Lung (tissue), 12 donors: ENCODE data around the gene TCAIM. TPM values are rescaled to one million over a fixed set of nuclear protein-coding genes. Genes with fewer than 3 reads are reported as not detected.

Source experiments
- ATAC-seq: fragments of 200-7000 bp; cut with Tn5 transposase; one replicate; pipeline ENCODE4 v1.9.1; 2020; ENCODE audit warnings: moderate number of reproducible peaks; ENCODE audit not compliant: insufficient read depth, low FRiP score
- DNase-seq, 3 donors: peaks; one replicate each; pipeline ENCODE4 v3.0.0-alpha.2; 2013 to 2017
- H3K27ac ChIP-seq, 2 donors: one replicate each; pipeline ENCODE4 v1.5.1; 2013; ENCODE audit warnings: mild to moderate bottlenecking in 2 of 2, moderate library complexity in 2 of 2, control low read depth in 1 of 2, inconsistent platforms in 1 of 2, low read depth in 1 of 2, low read length in 1 of 2
- H3K27me3 ChIP-seq, 3 donors: one replicate each; pipeline ENCODE4 v1.5.1; 2013; ENCODE audit warnings: low read length in 2 of 3; ENCODE audit not compliant: control insufficient read depth in 3 of 3, insufficient read depth in 3 of 3
- H3K36me3 ChIP-seq, 4 donors: one replicate each; pipeline ENCODE4 v1.5.1; 2013; ENCODE audit warnings: low read length in 4 of 4, mild to moderate bottlenecking in 1 of 4, moderate library complexity in 1 of 4; ENCODE audit not compliant: control insufficient read depth in 4 of 4, insufficient read depth in 4 of 4
- H3K4me1 ChIP-seq, 5 donors: one replicate each; pipeline ENCODE4 v1.5.1; 2013; ENCODE audit warnings: low read length in 5 of 5, mild to moderate bottlenecking in 2 of 5, moderate library complexity in 1 of 5; ENCODE audit not compliant: control insufficient read depth in 5 of 5, insufficient read depth in 5 of 5
- H3K4me3 ChIP-seq: one replicate; pipeline ENCODE4 v1.5.1; 2013; ENCODE audit warnings: mild to moderate bottlenecking, control low read depth, moderate library complexity
- H3K9ac ChIP-seq, 2 donors: one replicate each; pipeline ENCODE4 v1.5.1; 2013; ENCODE audit warnings: low read length in 2 of 2, control low read depth in 1 of 2; ENCODE audit not compliant: insufficient read depth in 1 of 2
- H3K9me3 ChIP-seq, 4 donors: one replicate each; pipeline ENCODE4 v1.5.1; 2013; ENCODE audit warnings: low read length in 3 of 4, mild to moderate bottlenecking in 1 of 4, moderate library complexity in 1 of 4; ENCODE audit not compliant: control insufficient read depth in 4 of 4, insufficient read depth in 3 of 4
- WGBS, 2 donors: extraction: QIAGEN DNeasy Blood & Tissue Kit; methylation state at CpG; one replicate each; pipeline ENCODE4 v1.1.7; 2013; 5-methylcytosine and 5-hydroxymethylcytosine counted together
- polyA plus RNA-seq, 2 donors: library from polyadenylated mRNA; stranded (reverse); fragments of 200-250 nt; gene quantifications; one replicate each; pipeline ENCODE4 v1.2.1, GENCODE V29; 2013
- total RNA-seq, 2 donors: library from RNA; depleted of rRNA in 1 of 2; stranded (reverse); fragments of >200 nt in 1 of 2; gene quantifications; one replicate each; pipeline ENCODE4 v1.2.1, GENCODE V29; 2014 to 2021
- TF ChIP-seq, protein P1 (sequence below): IDR thresholded peaks from 2 replicates; pipeline ENCODE4 v1.5.1; 2012; ENCODE audit warnings: mild to moderate bottlenecking; ENCODE audit errors: control extremely low read depth, extremely low read depth
- donor health status: control.
- donor health status: control.
- donor health status: Bipolar disorder and iron deficiency.
- donor health status: healthy.
- donor health status: DM: yes; HTN: yes; CAD: no.

TCAIM gene
- total and polyA plus RNA-seq, 4 donors, result 14.4 to 42.1 (median 18.9) TPM

DNA sequence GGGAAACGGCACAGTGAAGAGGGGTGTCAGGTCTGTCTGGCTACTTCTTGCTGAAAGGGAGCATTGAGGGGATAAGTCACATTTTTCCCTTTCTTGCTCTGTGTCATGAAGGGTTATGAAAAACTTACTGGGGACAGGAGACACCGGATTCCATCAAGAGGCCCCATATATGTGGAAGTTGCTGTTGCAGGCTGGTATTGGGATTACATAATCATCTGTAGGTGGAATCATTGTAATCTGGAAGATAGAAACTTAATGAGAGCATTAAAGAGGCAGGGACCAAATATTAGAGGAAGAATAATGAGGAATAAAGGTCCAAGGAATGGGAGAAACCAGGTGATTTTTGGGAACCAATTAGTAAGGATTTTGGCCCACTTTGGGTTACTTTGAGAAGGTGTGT lies 4.2 kb upstream of the TCAIM start:
- WGBS, 2 donors, result 59 to 81% methylated on average over 2 of the region's 2 CpGs
- Histone ChIP-seq H3K36me3 (no peaks in the 10 kb centered on the region), H3K9ac (no peak overlapping the region), H3K27me3 (peaks cover 0 to 3% (median 0%) of the 10 kb centered on the region in 3 donors), H3K9me3 (no peaks in the 10 kb centered on the region), H3K4me3 (no peak overlapping the region), H3K4me1 (peaks cover 0 to 9% (median 0%) of the 10 kb centered on the region in 5 donors), H3K27ac (no peak overlapping the region)
- DNase-seq (no peak), ATAC-seq (no peak)
- TF ChIP-seq, protein P1, sequence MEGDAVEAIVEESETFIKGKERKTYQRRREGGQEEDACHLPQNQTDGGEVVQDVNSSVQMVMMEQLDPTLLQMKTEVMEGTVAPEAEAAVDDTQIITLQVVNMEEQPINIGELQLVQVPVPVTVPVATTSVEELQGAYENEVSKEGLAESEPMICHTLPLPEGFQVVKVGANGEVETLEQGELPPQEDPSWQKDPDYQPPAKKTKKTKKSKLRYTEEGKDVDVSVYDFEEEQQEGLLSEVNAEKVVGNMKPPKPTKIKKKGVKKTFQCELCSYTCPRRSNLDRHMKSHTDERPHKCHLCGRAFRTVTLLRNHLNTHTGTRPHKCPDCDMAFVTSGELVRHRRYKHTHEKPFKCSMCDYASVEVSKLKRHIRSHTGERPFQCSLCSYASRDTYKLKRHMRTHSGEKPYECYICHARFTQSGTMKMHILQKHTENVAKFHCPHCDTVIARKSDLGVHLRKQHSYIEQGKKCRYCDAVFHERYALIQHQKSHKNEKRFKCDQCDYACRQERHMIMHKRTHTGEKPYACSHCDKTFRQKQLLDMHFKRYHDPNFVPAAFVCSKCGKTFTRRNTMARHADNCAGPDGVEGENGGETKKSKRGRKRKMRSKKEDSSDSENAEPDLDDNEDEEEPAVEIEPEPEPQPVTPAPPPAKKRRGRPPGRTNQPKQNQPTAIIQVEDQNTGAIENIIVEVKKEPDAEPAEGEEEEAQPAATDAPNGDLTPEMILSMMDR, result no peak

DNA sequence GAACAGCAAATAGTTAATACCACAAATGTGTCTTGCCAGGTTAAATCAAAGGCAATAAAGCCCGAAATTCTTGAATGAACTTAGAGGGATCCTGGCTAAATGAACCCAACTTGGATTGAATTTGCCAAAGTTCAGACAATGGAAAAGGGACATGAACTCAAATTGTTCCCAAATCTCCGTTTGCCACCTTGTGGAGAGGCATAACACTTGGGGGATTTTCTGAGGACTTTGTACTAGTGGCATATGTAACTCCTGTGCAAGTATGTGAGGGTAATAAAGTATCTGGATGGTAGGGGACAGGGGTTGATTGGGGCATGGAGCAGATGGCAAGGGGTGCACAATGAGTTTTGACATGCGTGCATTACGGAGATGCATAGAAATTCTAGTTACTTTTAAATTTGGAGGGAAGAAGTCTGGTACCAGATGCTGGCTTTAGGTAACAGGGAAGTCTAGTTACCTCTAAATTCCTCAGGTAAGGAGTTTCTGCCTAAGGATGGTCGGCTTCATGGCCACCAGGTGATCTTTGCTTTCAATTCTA lies 1.2 kb upstream of the TCAIM start:
- ATAC-seq (no peak), DNase-seq (peak in 2 of 3 donors; percentile 26 to 27)
- no peaks in the 10 kb centered on the region for H3K27me3 ChIP-seq
- no peaks in the 10 kb centered on the region for H3K36me3 ChIP-seq
- no peaks in the 10 kb centered on the region for H3K9me3 ChIP-seq
- peaks cover 0 to 24% (median 7%) of the 10 kb centered on the region in 5 donors for H3K4me1 ChIP-seq
- TF ChIP-seq, protein P1, result no peak
- H3K27ac ChIP-seq, result peak overlapping the region in 1 of 2 donors; percentile 96
- H3K4me3 ChIP-seq, result no peak overlapping the region
- 64 to 81% methylated on average over 5 of the region's 5 CpGs for WGBS, 2 donors
- peak overlapping the region; percentile 57 to 59 for H3K9ac ChIP-seq

DNA sequence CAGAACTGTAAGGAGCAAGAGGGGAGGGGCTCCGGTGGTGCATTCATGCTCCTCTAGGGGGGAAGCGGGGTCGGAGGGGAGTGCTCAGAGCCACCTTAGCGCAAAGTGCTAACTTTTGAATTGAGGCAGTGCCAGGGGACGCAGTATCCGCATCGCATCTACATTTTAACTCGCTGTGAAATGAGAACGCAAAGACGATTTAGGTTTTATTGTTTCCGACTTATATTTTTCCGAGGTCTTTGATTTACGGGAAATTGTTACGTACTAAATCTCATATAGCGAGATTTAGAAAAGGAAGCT lies 212 bp downstream of the TCAIM start:
- TF ChIP-seq, protein P1, result no peak
- ATAC-seq (no peak), DNase-seq (no peak)
- peak overlapping the region; percentile 30 to 94 for H3K9ac ChIP-seq
- WGBS, 2 donors, result 1% methylated on average over 15 of the region's 15 CpGs
- no peaks in the 10 kb centered on the region for H3K36me3 ChIP-seq
- H3K9me3 ChIP-seq, result no peaks in the 10 kb centered on the region
- H3K27me3 ChIP-seq, result no peaks in the 10 kb centered on the region
- peak overlapping the region; percentile 64 for H3K4me3 ChIP-seq
- peak overlapping the region; percentile 94 to 96 for H3K27ac ChIP-seq
- H3K4me1 ChIP-seq, result peaks cover 0 to 29% (median 8%) of the 10 kb centered on the region in 5 donors
